Esophagus squamous epithelium (tissue), 4 donors: ENCODE measurements around the gene ANO2.

ENCODE experiments used
- POLR2A ChIP-seq, 4 donors: fragments of 450-650 bp; IDR thresholded peaks; one replicate each; pipeline ENCODE4 v1.6.1; 2017; ENCODE audit warnings: antibody characterized with exemption in 4 of 4, mild to moderate bottlenecking in 4 of 4, moderate library complexity in 3 of 4
- TF ChIP-seq, protein P1 (sequence below), 6 experiments: fragments of 450-650 bp in 4 of 6; fragments of 200-600 bp in 2 of 6; sonication (generic) in 2 of 6; IDR thresholded peaks; one replicate each; pipeline ENCODE4 v1.5.1; 2016 to 2019; ENCODE audit warnings: antibody characterized with exemption in 6 of 6, mild to moderate bottlenecking in 4 of 6, moderate library complexity in 4 of 6

DNA sequence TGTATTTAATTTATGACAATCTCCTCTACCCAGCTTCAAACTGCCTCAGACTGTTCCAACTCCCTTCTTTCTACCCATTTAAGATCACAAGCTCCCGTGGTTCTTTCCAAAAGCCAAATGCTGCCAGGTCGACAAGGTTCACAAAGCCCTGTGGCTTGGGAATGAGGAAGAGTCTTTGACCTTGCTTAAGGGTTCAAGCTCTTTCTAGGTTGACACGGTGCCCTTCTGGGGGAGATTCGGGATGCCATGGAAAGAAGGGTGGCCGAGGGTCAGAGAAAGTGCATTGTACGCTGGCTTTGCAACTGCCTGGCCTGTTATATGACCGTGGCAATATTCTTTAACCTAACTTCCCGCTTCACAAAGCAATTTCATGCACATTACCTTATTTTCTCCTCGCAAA lies 239.3 kb downstream of the ANO2 start:
- TF ChIP-seq, protein P1, sequence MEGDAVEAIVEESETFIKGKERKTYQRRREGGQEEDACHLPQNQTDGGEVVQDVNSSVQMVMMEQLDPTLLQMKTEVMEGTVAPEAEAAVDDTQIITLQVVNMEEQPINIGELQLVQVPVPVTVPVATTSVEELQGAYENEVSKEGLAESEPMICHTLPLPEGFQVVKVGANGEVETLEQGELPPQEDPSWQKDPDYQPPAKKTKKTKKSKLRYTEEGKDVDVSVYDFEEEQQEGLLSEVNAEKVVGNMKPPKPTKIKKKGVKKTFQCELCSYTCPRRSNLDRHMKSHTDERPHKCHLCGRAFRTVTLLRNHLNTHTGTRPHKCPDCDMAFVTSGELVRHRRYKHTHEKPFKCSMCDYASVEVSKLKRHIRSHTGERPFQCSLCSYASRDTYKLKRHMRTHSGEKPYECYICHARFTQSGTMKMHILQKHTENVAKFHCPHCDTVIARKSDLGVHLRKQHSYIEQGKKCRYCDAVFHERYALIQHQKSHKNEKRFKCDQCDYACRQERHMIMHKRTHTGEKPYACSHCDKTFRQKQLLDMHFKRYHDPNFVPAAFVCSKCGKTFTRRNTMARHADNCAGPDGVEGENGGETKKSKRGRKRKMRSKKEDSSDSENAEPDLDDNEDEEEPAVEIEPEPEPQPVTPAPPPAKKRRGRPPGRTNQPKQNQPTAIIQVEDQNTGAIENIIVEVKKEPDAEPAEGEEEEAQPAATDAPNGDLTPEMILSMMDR (IDR thresholded peaks at IDR 0.05) = no peak
- TF ChIP-seq POLR2A (IDR thresholded peaks at IDR 0.05) = no peak
